ENCODE data around the gene TGFBR3L.

- TF ChIP-seq, protein P1, sequence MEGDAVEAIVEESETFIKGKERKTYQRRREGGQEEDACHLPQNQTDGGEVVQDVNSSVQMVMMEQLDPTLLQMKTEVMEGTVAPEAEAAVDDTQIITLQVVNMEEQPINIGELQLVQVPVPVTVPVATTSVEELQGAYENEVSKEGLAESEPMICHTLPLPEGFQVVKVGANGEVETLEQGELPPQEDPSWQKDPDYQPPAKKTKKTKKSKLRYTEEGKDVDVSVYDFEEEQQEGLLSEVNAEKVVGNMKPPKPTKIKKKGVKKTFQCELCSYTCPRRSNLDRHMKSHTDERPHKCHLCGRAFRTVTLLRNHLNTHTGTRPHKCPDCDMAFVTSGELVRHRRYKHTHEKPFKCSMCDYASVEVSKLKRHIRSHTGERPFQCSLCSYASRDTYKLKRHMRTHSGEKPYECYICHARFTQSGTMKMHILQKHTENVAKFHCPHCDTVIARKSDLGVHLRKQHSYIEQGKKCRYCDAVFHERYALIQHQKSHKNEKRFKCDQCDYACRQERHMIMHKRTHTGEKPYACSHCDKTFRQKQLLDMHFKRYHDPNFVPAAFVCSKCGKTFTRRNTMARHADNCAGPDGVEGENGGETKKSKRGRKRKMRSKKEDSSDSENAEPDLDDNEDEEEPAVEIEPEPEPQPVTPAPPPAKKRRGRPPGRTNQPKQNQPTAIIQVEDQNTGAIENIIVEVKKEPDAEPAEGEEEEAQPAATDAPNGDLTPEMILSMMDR (conservative IDR thresholded peaks at IDR 0.05; ENCODE audit: low read length): no peak
- TF ChIP-seq EZH2phosphoT487 (IDR thresholded peaks at IDR 0.05; ENCODE audit: borderline replicate concordance, low read depth, low read length): no peak
These were observed 11.5 kb downstream of the TGFBR3L start, which contains the start of gene CTXN1 for GRCh38 chr19:7926021-7926726.

Data from OCI-LY7 (cell line).